SK-N-SH (cell line): Measurements from ENCODE around the gene SCAMP2.

ENCODE experiments used
- EP300 ChIP-seq, 2 experiments: IDR thresholded peaks; 2 replicates each; pipeline versions ENCODE4 v1.4.0 to v1.6.1; 2012; ENCODE audit warnings: borderline replicate concordance in 1 of 2, low read depth in 1 of 2, low read length in 1 of 2
- GATA2 ChIP-seq: sonication (generic); formaldehyde crosslinking; IDR thresholded peaks from 2 replicates; pipeline ENCODE4 v1.5.0; 2020; ENCODE audit warnings: mild to moderate bottlenecking, missing genetic modification reagents
- NRF1 ChIP-seq: IDR thresholded peaks from 2 replicates; pipeline ENCODE4 v1.6.1; 2012; ENCODE audit warnings: low read depth, mild to moderate bottlenecking, low read length
- POLR2AphosphoS5 ChIP-seq: IDR thresholded peaks from 2 replicates; pipeline ENCODE4 v1.6.1; 2012; ENCODE audit warnings: low read depth, low read length
- RFX5 ChIP-seq: IDR thresholded peaks from 2 replicates; pipeline ENCODE4 v1.6.1; 2012; ENCODE audit warnings: mild to moderate bottlenecking, improper control_type of control experiment, low read length
- SMC3 ChIP-seq: IDR thresholded peaks from 2 replicates; pipeline ENCODE4 v1.6.1; 2012; ENCODE audit warnings: low read depth, low read length, improper control_type of control experiment
- TAF1 ChIP-seq: IDR thresholded peaks from 2 replicates; pipeline ENCODE4 v1.6.1; 2012; ENCODE audit warnings: low read depth, mild to moderate bottlenecking, low read length, moderate library complexity, borderline replicate concordance
- TEAD4 ChIP-seq: IDR thresholded peaks from 2 replicates; pipeline ENCODE4 v1.4.0; 2012; ENCODE audit warnings: mild to moderate bottlenecking, borderline replicate concordance; ENCODE audit not compliant: insufficient read depth
- YY1 ChIP-seq: IDR thresholded peaks from 2 replicates; pipeline ENCODE4 v1.4.0; 2012; ENCODE audit warnings: low read depth, mild to moderate bottlenecking
- TF ChIP-seq, protein P1 (sequence below): fragments of 200-600 bp; sonication (generic); IDR thresholded peaks from 2 replicates; pipeline ENCODE4 v1.6.1; 2017; ENCODE audit warnings: antibody characterized with exemption, mild to moderate bottlenecking, moderate library complexity
- TF ChIP-seq, protein P2 (sequence below): fragments of 150-350 bp; IDR thresholded peaks from 2 replicates; pipeline ENCODE4 v1.6.1; 2017; ENCODE audit warnings: antibody characterized with exemption, low read length, low read depth, borderline replicate concordance
- TF ChIP-seq, protein P3 (sequence below): IDR thresholded peaks from 2 replicates; pipeline ENCODE4 v1.6.1; 2012; ENCODE audit warnings: mild to moderate bottlenecking, low read depth, low read length, moderate library complexity

DNA sequence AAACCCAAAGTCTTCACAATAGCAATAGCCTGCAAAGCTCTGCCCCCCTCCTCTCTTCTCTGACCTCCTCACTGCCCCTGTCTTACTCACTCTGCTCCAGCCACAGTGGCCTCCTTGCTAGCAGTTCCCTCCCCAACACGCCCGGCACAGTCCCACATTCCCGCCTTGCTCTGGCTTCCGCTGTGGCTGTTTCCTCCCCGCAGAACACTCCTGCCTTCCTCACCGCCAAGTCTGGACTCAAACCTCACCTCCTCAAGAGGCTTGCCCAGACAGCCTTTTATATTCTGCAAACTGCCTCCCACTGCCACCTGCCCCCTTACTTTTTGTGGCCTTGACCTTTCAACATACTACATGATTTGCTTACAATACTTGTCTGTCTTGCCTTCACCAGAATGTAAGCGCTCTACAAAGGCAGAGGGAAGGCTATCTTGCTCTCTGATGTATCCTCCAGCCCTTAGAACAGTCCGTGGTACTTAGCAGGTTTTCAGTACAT is 16.3 kb upstream of the SCAMP2 start:
- TF ChIP-seq SMC3, result no peak
- TF ChIP-seq EP300 (IDR thresholded peaks at IDR 0.05; ENCODE audit: borderline replicate concordance in 1 of 2, low read depth in 1 of 2, low read length in 1 of 2), result no peak
- TF ChIP-seq, protein P1, sequence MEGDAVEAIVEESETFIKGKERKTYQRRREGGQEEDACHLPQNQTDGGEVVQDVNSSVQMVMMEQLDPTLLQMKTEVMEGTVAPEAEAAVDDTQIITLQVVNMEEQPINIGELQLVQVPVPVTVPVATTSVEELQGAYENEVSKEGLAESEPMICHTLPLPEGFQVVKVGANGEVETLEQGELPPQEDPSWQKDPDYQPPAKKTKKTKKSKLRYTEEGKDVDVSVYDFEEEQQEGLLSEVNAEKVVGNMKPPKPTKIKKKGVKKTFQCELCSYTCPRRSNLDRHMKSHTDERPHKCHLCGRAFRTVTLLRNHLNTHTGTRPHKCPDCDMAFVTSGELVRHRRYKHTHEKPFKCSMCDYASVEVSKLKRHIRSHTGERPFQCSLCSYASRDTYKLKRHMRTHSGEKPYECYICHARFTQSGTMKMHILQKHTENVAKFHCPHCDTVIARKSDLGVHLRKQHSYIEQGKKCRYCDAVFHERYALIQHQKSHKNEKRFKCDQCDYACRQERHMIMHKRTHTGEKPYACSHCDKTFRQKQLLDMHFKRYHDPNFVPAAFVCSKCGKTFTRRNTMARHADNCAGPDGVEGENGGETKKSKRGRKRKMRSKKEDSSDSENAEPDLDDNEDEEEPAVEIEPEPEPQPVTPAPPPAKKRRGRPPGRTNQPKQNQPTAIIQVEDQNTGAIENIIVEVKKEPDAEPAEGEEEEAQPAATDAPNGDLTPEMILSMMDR, result no peak
- TF ChIP-seq, protein P2, sequence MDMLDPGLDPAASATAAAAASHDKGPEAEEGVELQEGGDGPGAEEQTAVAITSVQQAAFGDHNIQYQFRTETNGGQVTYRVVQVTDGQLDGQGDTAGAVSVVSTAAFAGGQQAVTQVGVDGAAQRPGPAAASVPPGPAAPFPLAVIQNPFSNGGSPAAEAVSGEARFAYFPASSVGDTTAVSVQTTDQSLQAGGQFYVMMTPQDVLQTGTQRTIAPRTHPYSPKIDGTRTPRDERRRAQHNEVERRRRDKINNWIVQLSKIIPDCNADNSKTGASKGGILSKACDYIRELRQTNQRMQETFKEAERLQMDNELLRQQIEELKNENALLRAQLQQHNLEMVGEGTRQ, result no peak
- no peak for TF ChIP-seq POLR2AphosphoS5
- TF ChIP-seq NRF1, result no peak
- no peak for TF ChIP-seq YY1
- TF ChIP-seq, protein P3, sequence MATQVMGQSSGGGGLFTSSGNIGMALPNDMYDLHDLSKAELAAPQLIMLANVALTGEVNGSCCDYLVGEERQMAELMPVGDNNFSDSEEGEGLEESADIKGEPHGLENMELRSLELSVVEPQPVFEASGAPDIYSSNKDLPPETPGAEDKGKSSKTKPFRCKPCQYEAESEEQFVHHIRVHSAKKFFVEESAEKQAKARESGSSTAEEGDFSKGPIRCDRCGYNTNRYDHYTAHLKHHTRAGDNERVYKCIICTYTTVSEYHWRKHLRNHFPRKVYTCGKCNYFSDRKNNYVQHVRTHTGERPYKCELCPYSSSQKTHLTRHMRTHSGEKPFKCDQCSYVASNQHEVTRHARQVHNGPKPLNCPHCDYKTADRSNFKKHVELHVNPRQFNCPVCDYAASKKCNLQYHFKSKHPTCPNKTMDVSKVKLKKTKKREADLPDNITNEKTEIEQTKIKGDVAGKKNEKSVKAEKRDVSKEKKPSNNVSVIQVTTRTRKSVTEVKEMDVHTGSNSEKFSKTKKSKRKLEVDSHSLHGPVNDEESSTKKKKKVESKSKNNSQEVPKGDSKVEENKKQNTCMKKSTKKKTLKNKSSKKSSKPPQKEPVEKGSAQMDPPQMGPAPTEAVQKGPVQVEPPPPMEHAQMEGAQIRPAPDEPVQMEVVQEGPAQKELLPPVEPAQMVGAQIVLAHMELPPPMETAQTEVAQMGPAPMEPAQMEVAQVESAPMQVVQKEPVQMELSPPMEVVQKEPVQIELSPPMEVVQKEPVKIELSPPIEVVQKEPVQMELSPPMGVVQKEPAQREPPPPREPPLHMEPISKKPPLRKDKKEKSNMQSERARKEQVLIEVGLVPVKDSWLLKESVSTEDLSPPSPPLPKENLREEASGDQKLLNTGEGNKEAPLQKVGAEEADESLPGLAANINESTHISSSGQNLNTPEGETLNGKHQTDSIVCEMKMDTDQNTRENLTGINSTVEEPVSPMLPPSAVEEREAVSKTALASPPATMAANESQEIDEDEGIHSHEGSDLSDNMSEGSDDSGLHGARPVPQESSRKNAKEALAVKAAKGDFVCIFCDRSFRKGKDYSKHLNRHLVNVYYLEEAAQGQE, result no peak
- no peak for TF ChIP-seq TAF1
- no peak for TF ChIP-seq TEAD4
- no peak for TF ChIP-seq GATA2
- TF ChIP-seq RFX5, result no peak
